Measurements from ENCODE around the gene CACNA1H. TPM values are rescaled to one million over a fixed set of nuclear protein-coding genes. Genes with fewer than 3 reads are reported as not detected.

Gene CACNA1H
- total RNA-seq, 1 donor from 2014 or later = 0.02 TPM

DNA sequence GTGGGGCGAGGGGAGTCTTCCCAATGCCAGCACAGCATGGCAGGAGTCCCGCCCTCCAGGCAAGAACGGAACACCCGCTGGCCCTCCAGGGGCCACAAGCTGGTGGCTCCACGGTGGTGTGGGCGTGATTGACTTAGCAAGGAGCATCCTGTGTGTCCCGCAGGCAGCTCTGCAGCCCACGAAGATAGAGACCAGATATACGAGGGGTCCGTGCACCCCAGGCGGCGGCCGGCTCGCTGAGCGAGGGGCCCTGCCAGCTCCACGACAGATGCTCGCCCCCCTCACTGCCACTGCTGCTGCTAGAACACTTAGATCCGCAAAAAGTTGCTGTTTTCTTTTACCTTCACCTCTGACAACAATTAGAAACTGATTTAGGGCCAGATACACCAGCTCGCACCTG lies 10.0 kb upstream of the CACNA1H start:
- H3K27ac Mint-ChIP-seq = no peak overlapping the region
- TF ChIP-seq CTCF (IDR thresholded peaks at IDR 0.05) = no peak
- CTCF ChIA-PET = no interaction called here

DNA sequence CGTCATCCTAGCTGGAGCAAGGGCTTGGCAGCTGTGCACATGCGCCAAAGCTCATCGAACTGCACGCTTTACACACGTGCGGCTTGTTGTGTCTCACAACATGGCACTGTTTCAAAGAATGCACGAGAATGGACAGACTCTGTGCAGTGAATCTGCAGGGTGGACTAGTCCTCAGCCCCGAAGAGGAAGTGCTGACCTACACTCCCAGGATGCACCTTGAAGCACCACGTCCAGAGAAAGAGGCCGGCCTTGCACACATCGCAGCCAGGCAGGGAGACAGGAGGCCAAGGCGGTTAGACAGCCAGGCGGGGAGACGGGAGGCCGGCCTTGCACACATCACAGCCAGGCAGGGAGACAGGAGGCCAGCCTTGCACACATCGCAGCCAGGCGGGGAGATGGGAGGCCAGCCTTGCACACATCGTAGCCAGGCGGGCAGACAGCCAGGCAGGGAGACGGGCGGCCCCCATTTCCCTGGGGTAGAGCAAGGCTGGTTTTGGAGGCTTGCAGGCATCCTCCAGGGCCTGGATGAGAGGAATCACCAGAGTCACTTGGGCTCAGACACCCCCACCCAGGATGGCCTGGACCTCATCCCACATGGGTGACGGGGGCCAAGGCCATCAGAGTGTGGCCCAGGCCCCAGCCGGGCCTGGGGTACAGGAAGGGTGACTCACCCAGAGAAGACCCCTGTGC lies 9.0 kb upstream of the CACNA1H start:
- ATAC-seq (ENCODE audit: low read depth) = no peak
- ChIA-PET POLR2A (no interaction called here), CTCF (no interaction called here)
- Mint-ChIP-seq H3K4me1 (no peaks in the 10 kb centered on the region), H3K27ac (no peak overlapping the region), H3K27me3 (peaks cover 7% of the 10 kb centered on the region), H3K4me3 (no peak overlapping the region), H3K9me3 (peaks cover 4% of the 10 kb centered on the region), H3K36me3 (ENCODE audit: low read depth) (no peaks in the 10 kb centered on the region)
- no peak for DNase-seq
- no peak for TF ChIP-seq CTCF (IDR thresholded peaks at IDR 0.05)
- intact Hi-C loops (cut with micrococcal nuclease) = no loop called here

More for the DNA sequence above, 10.0 kb upstream of the CACNA1H start:
- Mint-ChIP-seq H3K9me3 (peaks cover 4% of the 10 kb centered on the region), H3K27me3 (peaks cover 7% of the 10 kb centered on the region), H3K36me3 (ENCODE audit: low read depth) (no peaks in the 10 kb centered on the region), H3K4me1 (no peaks in the 10 kb centered on the region), H3K4me3 (no peak overlapping the region)
- no peak for ATAC-seq (ENCODE audit: low read depth)
- DNase-seq = no peak
- intact Hi-C loops (cut with micrococcal nuclease) = no loop called here
- POLR2A ChIA-PET = no interaction called here

GRCh38 chr16:1144476-1145382 lies 8.2 kb upstream of the CACNA1H start:
- ATAC-seq (ENCODE audit: low read depth) (no peak), DNase-seq (no peak)
- Mint-ChIP-seq H3K4me1 (no peaks in the 10 kb centered on the region), H3K9me3 (peaks cover 4% of the 10 kb centered on the region), H3K27ac (no peak overlapping the region), H3K27me3 (peaks cover 7% of the 10 kb centered on the region), H3K36me3 (ENCODE audit: low read depth) (no peaks in the 10 kb centered on the region), H3K4me3 (no peak overlapping the region)
- POLR2A ChIA-PET = no interaction called here
- intact Hi-C loops (cut with micrococcal nuclease) = no loop called here
- no peak for TF ChIP-seq CTCF (IDR thresholded peaks at IDR 0.05)
- CTCF ChIA-PET = no interaction called here

DNA sequence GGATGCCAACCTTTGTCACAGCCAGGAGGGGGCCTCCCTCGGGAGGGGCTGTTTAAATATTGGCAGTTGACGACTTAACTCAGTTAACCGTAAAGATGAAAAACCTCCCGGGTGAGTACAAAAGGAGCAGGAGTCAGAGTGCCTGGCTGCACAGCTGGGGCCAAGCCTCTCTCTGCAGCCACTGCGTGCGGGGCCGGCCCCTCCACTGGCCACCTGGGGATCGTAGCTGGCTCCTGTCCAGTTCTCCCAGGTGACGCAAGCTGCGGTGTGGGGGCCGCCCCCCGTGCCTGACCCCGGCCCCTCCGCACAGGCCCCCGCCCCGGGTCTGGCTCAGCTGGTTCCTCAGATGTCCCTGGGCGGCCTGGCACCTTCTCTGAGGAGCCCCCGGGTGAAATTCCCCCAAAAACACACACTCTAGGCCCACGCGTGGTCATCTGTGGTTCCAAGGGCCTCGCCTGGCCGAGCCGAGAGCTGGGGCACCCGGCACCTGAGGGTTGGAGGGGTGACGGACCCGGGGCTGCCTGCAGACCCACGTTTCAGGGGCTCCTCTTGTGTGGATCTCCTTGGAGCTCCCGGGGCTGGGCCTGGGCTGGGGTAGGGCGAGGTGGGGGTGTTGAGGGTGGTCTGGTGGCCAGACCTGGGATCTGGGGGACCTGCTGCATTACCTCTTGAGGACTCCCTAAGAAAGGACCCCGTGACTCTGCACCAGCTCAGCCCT lies 7.4 kb upstream of the CACNA1H start:
- intact Hi-C loops (cut with micrococcal nuclease) = no loop called here
- POLR2A ChIA-PET = no interaction called here
- no peak for TF ChIP-seq CTCF (IDR thresholded peaks at IDR 0.05)
- H3K4me3 Mint-ChIP-seq = no peak overlapping the region
- peaks cover 4% of the 10 kb centered on the region for H3K9me3 Mint-ChIP-seq
- CTCF ChIA-PET = no interaction called here
- peaks cover 6% of the 10 kb centered on the region for H3K27me3 Mint-ChIP-seq
- ATAC-seq (ENCODE audit: low read depth) (no peak), DNase-seq (no peak)
- H3K36me3 Mint-ChIP-seq (ENCODE audit: low read depth) = no peaks in the 10 kb centered on the region
- H3K4me1 Mint-ChIP-seq = no peaks in the 10 kb centered on the region
- H3K27ac Mint-ChIP-seq = no peak overlapping the region

GRCh38 chr16:1146409-1146808 lies 6.5 kb upstream of the CACNA1H start:
- no peaks in the 10 kb centered on the region for H3K4me1 Mint-ChIP-seq
- no peak overlapping the region for H3K4me3 Mint-ChIP-seq
- no peak for TF ChIP-seq CTCF (IDR thresholded peaks at IDR 0.05)
- DNase-seq (no peak), ATAC-seq (ENCODE audit: low read depth) (no peak)
- H3K27ac Mint-ChIP-seq = no peak overlapping the region
- CTCF ChIA-PET = no interaction called here
- H3K36me3 Mint-ChIP-seq (ENCODE audit: low read depth) = no peaks in the 10 kb centered on the region
- intact Hi-C loops (cut with micrococcal nuclease) = no loop called here
- peaks cover 4% of the 10 kb centered on the region for H3K27me3 Mint-ChIP-seq
- H3K9me3 Mint-ChIP-seq = peaks cover 4% of the 10 kb centered on the region
- POLR2A ChIA-PET = no interaction called here
